Right lobe of liver (tissue), 6 donors: ENCODE results near the gene C9. TPM values are rescaled to one million over a fixed set of nuclear protein-coding genes. Genes with fewer than 3 reads are reported as not detected.
"Not testable (repeated sequence)": the region's sequence is repeated elsewhere in the genome, so short reads cannot be mapped to it uniquely, and the experiment has no call there.

Experiments
- ATAC-seq, 4 donors: fragments of 200-7000 bp; cut with Tn5 transposase; one replicate each; pipeline ENCODE4 v1.9.1; 2020; ENCODE audit warnings: mild to moderate bottlenecking in 4 of 4, moderate library complexity in 4 of 4
- DNase-seq, 3 donors: peaks; one replicate each; pipeline ENCODE4 v3.0.0-alpha.2; 2020
- H3K27ac ChIP-seq, 3 donors: fragments of 200-600 bp; one replicate each; pipeline ENCODE4 v1.8.0; 2022
- H3K27me3 ChIP-seq, 2 donors: fragments of 200-600 bp; one replicate each; pipeline ENCODE4 v1.8.0; 2022
- H3K36me3 ChIP-seq, 4 donors: fragments of 200-600 bp; sonication (generic) in 1 of 4; one replicate each; pipeline versions ENCODE4 v1.5.1 to v1.8.0; 2017 to 2022; ENCODE audit warnings: control low read depth in 1 of 4
- H3K4me1 ChIP-seq, 4 donors: fragments of 200-600 bp; sonication (generic) in 1 of 4; one replicate each; pipeline versions ENCODE4 v1.5.1 to v1.8.0; 2017 to 2022; ENCODE audit warnings: control low read depth in 1 of 4
- H3K4me3 ChIP-seq, 3 donors: fragments of 200-600 bp; one replicate each; pipeline ENCODE4 v1.8.0; 2022
- H3K9me3 ChIP-seq, 4 donors: fragments of 200-600 bp; sonication (generic) in 1 of 4; one replicate each; pipeline versions ENCODE4 v1.5.1 to v1.8.0; 2017 to 2022; ENCODE audit warnings: control low read depth in 1 of 4
- CTCF ChIP-seq, 4 donors: fragments of 200-600 bp in 3 of 4; fragments of 450-650 bp in 1 of 4; IDR thresholded peaks; one replicate each; pipeline versions ENCODE4 v1.5.1 to v1.8.0; 2016 to 2022; ENCODE audit warnings: antibody characterized with exemption in 4 of 4, mild to moderate bottlenecking in 2 of 4
- POLR2A ChIP-seq: fragments of 450-650 bp; IDR thresholded peaks from one replicate; pipeline ENCODE4 v1.6.1; 2017; ENCODE audit warnings: antibody characterized with exemption, mild to moderate bottlenecking
- WGBS: methylation state at CpG from one replicate; pipeline ENCODE4 v1.1.6; 2018; ENCODE audit warnings: low coverage, low lambda C conversion rate; ENCODE audit not compliant: insufficient coverage; ENCODE audit errors: missing lambda C conversion rate; 5-methylcytosine and 5-hydroxymethylcytosine counted together
- intact Hi-C, 2 donors: fragments of 100-400 bp; cut with DNase I; formaldehyde crosslinking; loops; one replicate each; pipeline versions ENCODE4 v1.11.2 to v1.14.1; 2022
- total RNA-seq, 6 experiments: library from RNA; depleted of rRNA in 2 of 6; stranded (reverse); fragments of >200 nt in 2 of 6; fragmentation: NEBNext Ultra II Directional in 3 of 6; extraction: Animal tissue kit (Norgen Biotek cat#: 25700) in 3 of 6; gene quantifications; one replicate each; pipeline versions ENCODE4 v1.1.0 to v1.2.4, GENCODE V29; 2016 to 2023
- donor health status: DM: no; HTN: yes; CAD: no.
- donor health status: DM: no; HTN: no; CAD: no.
- donor health status: DM: no; HTN: no; CAD: no.
- donor health status: DM: no; HTN: yes; CAD: no.
- donor health status: DM: no; HTN: yes; CAD: no.

Gene C9
- total RNA-seq, 6 experiments from 2014 or later, result 926 to 1,698 (median 1,449) TPM

DNA sequence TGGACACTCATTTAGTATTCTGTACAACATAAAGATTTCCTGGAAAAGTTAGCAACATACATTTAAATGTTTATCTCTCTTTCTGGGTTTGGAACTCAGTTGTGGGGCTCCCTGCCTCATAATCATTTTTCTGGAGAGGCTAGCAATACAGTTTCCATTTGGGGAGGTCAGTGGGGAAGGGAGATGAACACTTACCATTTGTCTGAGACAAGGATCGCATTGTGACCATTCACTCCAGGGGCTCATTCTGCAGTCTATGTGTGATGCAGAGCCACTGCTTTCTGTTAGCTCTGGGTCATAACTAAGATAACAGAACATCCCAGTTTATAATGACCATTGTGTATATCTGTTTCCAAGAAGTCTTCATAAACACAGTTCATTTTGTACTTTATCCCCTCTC, 22.4 kb downstream of the C9 start:
- 67% methylated on average over 1 of the region's 1 CpG for WGBS
- H3K4me3 ChIP-seq, result no peak overlapping the region
- H3K4me1 ChIP-seq, result peaks cover 0 to 21% (median 0%) of the 10 kb centered on the region in 4 donors
- TF ChIP-seq POLR2A, result no peak
- TF ChIP-seq CTCF (IDR thresholded peaks at IDR 0.05), result no peak
- H3K36me3 ChIP-seq, result peaks cover 0 to 51% (median 23%) of the 10 kb centered on the region in 4 donors
- ATAC-seq (peak in 1 of 4 donors; percentile 8), DNase-seq (no peak)
- H3K9me3 ChIP-seq, result no peaks in the 10 kb centered on the region
- no peaks in the 10 kb centered on the region for H3K27me3 ChIP-seq
- no peak overlapping the region for H3K27ac ChIP-seq
- intact Hi-C loops, result no loop called here

GRCh38 chr5:39340506-39340905, 23.8 kb downstream of the C9 start:
- Histone ChIP-seq H3K4me3 (no peak overlapping the region), H3K4me1 (peaks cover 0 to 22% (median 0%) of the 10 kb centered on the region in 4 donors), H3K36me3 (peaks cover 0 to 63% (median 28%) of the 10 kb centered on the region in 4 donors), H3K27me3 (no peaks in the 10 kb centered on the region), H3K27ac (no peak overlapping the region), H3K9me3 (no peaks in the 10 kb centered on the region)
- ATAC-seq (no peak), DNase-seq (no peak)
- 24% methylated on average over 1 of the region's 1 CpG for WGBS
- intact Hi-C loops, result no loop called here
- TF ChIP-seq POLR2A, result no peak
- no peak for TF ChIP-seq CTCF (IDR thresholded peaks at IDR 0.05)

DNA sequence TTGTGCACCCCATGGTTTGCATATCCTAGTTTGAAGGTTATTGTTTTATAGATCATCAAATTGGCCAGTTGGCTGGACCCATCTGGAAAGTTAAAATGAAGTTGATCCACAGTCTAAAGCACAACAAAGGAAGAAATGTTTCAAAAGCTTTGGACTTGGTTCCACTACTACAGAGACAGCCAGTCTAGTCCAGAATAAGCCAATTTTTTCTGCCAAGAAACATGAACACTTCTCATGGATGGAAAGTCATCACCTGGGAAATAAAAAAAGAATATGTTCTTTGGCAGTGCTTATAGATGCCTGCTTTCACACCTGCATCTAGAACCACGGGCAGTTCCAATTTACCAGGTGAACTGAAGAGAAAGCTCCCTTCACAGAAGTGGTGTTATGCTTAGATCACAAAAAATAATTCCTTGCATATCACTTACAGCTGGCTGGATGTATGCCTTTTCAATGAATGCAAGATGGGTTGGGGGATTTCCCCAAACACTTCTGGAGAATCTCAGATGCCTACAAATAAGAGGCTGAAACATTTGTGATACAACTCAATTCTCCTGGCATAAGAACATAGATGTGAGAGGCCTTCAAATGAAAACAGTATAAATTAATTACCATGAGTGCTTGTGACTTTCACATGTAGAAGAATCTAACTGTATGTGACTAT, 26.9 kb downstream of the C9 start:
- Histone ChIP-seq H3K27ac (no peak overlapping the region), H3K4me3 (no peak overlapping the region), H3K36me3 (peaks cover 0 to 72% (median 31%) of the 10 kb centered on the region in 4 donors), H3K27me3 (no peaks in the 10 kb centered on the region), H3K9me3 (no peaks in the 10 kb centered on the region), H3K4me1 (peaks cover 0 to 10% (median 0%) of the 10 kb centered on the region in 4 donors)
- DNase-seq (no peak), ATAC-seq (peak in 1 of 4 donors; percentile 36)
- intact Hi-C loops, result no loop called here
- 80% methylated on average over 1 of the region's 1 CpG for WGBS
- TF ChIP-seq POLR2A, result no peak
- no peak for TF ChIP-seq CTCF (IDR thresholded peaks at IDR 0.05)

GRCh38 chr5:39334296-39334695, 30.0 kb downstream of the C9 start:
- H3K27me3 ChIP-seq, intact Hi-C loops, ATAC-seq, H3K9me3 ChIP-seq, H3K4me1 ChIP-seq, H3K27ac ChIP-seq, DNase-seq, H3K4me3 ChIP-seq: not testable (repeated sequence)
- peaks cover 3 to 75% (median 33%) of the 10 kb centered on the region in 4 donors for H3K36me3 ChIP-seq
- WGBS, result 100% methylated on average over 2 of the region's 27 CpGs

DNA sequence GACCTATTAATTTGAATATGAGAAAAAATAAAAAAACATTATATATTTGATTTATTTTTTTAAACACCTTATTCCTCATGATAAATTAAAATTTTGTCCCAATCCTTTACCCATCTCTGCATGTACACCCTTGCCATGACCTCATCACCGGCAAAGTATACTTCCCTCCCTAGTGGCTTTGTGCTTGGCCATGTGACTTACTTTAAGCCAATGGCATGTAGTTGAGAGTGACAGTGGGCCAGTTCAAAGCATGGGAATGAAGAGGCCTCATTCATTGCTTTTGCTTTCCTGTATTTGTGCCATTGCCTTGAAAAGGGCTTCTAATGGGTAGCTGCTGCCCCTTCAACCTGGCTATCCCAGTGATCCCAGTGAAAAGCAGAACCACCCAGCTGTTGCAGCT, 31.2 kb downstream of the C9 start:
- Histone ChIP-seq H3K27ac (no peak overlapping the region), H3K36me3 (peaks cover 3 to 74% (median 32%) of the 10 kb centered on the region in 4 donors), H3K4me1 (peaks cover 0 to 9% (median 0%) of the 10 kb centered on the region in 4 donors), H3K9me3 (no peaks in the 10 kb centered on the region), H3K4me3 (no peak overlapping the region), H3K27me3 (no peaks in the 10 kb centered on the region)
- peak in 3 of 4 donors; percentile 24 to 59 (median 54) for ATAC-seq
- WGBS, result 100% methylated on average over 1 of the region's 1 CpG
- no peak for DNase-seq
- TF ChIP-seq POLR2A, result no peak
- TF ChIP-seq CTCF (IDR thresholded peaks at IDR 0.05), result no peak
- intact Hi-C loops, result no loop called here
